GDM1 (cell line): Measurements from ENCODE around the gene SNX11.
"Not testable (repeated sequence)": the region's sequence is repeated elsewhere in the genome, so short reads cannot be mapped to it uniquely, and the experiment has no call there.

Experiments used
- DNase-seq: peaks from one replicate; lab custom pipeline; 2025; lab: John Stamatoyannopoulos, UW

The SNX11 gene

GRCh38 chr17:48107137-48108055, at the start of gene SNX11:
SNX11 (plus strand) TSS chr17:48107766; CDS start chr17:48112044, 4,278 bp downstream.
- DNase-seq, result peak; percentile 65

GRCh38 chr17:48058393-48059124, 49.0 kb upstream of the SNX11 start:
- no peak for DNase-seq

GRCh38 chr17:48059125-48059668, 48.4 kb upstream of the SNX11 start:
- DNase-seq, result no peak

- DNase-seq, result no peak
Measured at GRCh38 chr17:48060249-48060648, 47.3 kb upstream of the SNX11 start.

GRCh38 chr17:48062273-48062672, 45.3 kb upstream of the SNX11 start:
- DNase-seq, result no peak

- no peak for DNase-seq
Measured at GRCh38 chr17:48064638-48065037, 42.9 kb upstream of the SNX11 start.

- no peak for DNase-seq
Measured at GRCh38 chr17:48066192-48066591, 41.4 kb upstream of the SNX11 start.

- no peak for DNase-seq
Measured at GRCh38 chr17:48066656-48067055, 40.9 kb upstream of the SNX11 start.

GRCh38 chr17:48067245-48067644, 40.3 kb upstream of the SNX11 start:
- DNase-seq, result no peak

GRCh38 chr17:48067808-48068207, 39.8 kb upstream of the SNX11 start:
- not testable (repeated sequence) for DNase-seq

GRCh38 chr17:48068491-48068961, 39.0 kb upstream of the SNX11 start:
- DNase-seq, result no peak

- no peak for DNase-seq
Measured at GRCh38 chr17:48070195-48070594, 37.4 kb upstream of the SNX11 start.

- no peak for DNase-seq
Measured at GRCh38 chr17:48071654-48072053, 35.9 kb upstream of the SNX11 start.

GRCh38 chr17:48072811-48073210, 34.8 kb upstream of the SNX11 start:
- DNase-seq, result not testable (repeated sequence)

- not testable (repeated sequence) for DNase-seq
Measured at GRCh38 chr17:48073566-48074094, 33.9 kb upstream of the SNX11 start.

- DNase-seq, result peak; percentile 48
Measured at GRCh38 chr17:48074322-48075081, 33.1 kb upstream of the SNX11 start.

- not testable (repeated sequence) for DNase-seq
Measured at GRCh38 chr17:48077152-48077551, 30.4 kb upstream of the SNX11 start.

GRCh38 chr17:48081858-48082257, 25.7 kb upstream of the SNX11 start:
- no peak for DNase-seq

GRCh38 chr17:48084932-48085331, 22.6 kb upstream of the SNX11 start:
- DNase-seq, result no peak

- no peak for DNase-seq
Measured at GRCh38 chr17:48093341-48094045, 14.1 kb upstream of the SNX11 start.

GRCh38 chr17:48095611-48096010, 12.0 kb upstream of the SNX11 start:
- DNase-seq, result no peak
